Caco-2 (cell line): ENCODE data around the gene PLXNB2. TPM values are rescaled to one million over a fixed set of nuclear protein-coding genes. Genes with fewer than 3 reads are reported as not detected.

Source experiments
- BruUV-seq: library from RNA; stranded (reverse); fragments of 400-500 nt; replicated peaks from 2 replicates; lab custom pipeline; 2021; lab: Mats Ljungman, UMichigan
- CTCF ChIA-PET: fragments of 300-600 bp; sonication (Branson Sonifier 250); formaldehyde crosslinking; loops from one replicate; lab custom pipeline; 2022; ENCODE audit warnings: antibody characterized with exemption; lab: Charles Lee
- POLR2A ChIA-PET: fragments of 300-600 bp; sonication (Branson Sonifier 250); formaldehyde crosslinking; loops from one replicate; lab custom pipeline; 2022; ENCODE audit warnings: antibody characterized with exemption; lab: Charles Lee
- DNase-seq, 2 experiments: peaks; one replicate each; pipeline versions ENCODE4 v3.0.0 to v3.0.0-alpha.2; 2020 to 2022
- H3K27me3 ChIP-seq: replicated peaks from 2 replicates; pipeline ENCODE4 v1.6.0; 2011; ENCODE audit warnings: low read length; ENCODE audit not compliant: control insufficient read depth, insufficient read depth
- H3K36me3 ChIP-seq: 2 replicates; pipeline ENCODE4 v1.5.1; 2011; ENCODE audit warnings: low read length; ENCODE audit not compliant: control insufficient read depth, insufficient read depth
- H3K4me1 ChIP-seq: fragments of 250-450 bp; sonication (Bioruptor Pico); 2 replicates; pipeline ENCODE4 v1.5.1; 2020; ENCODE audit warnings: mild to moderate bottlenecking
- H3K4me3 ChIP-seq: 2 replicates; pipeline ENCODE4 v1.5.1; 2011; ENCODE audit warnings: low read depth, mild to moderate bottlenecking, control low read depth, low read length
- H3K9me3 ChIP-seq: fragments of 250-450 bp; sonication (Bioruptor Pico); 2 replicates; pipeline ENCODE4 v1.5.1; 2020; ENCODE audit warnings: mild to moderate bottlenecking, moderate library complexity
- H3K27ac Mint-ChIP-seq: one replicate; pipeline ENCODE4 v1.8.0; 2022; ENCODE audit warnings: mixed read lengths; ENCODE audit not compliant: unreplicated experiment
- H3K27me3 Mint-ChIP-seq: one replicate; pipeline ENCODE4 v1.8.0; 2022; ENCODE audit warnings: mixed read lengths; ENCODE audit not compliant: insufficient read depth, unreplicated experiment
- H3K36me3 Mint-ChIP-seq: one replicate; pipeline ENCODE4 v1.8.0; 2022; ENCODE audit warnings: mild to moderate bottlenecking, mixed read lengths; ENCODE audit not compliant: insufficient read depth, unreplicated experiment
- H3K4me1 Mint-ChIP-seq: one replicate; pipeline ENCODE4 v1.8.0; 2022; ENCODE audit warnings: low read depth, mixed read lengths; ENCODE audit not compliant: unreplicated experiment
- H3K4me3 Mint-ChIP-seq: one replicate; pipeline ENCODE4 v1.8.0; 2022; ENCODE audit warnings: mild to moderate bottlenecking, moderate library complexity, mixed read lengths; ENCODE audit not compliant: unreplicated experiment
- H3K9me3 Mint-ChIP-seq: one replicate; pipeline ENCODE4 v1.8.0; 2022; ENCODE audit warnings: mixed read lengths; ENCODE audit not compliant: unreplicated experiment
- CTCF ChIP-seq, 2 experiments: fragments of 200-600 bp in 1 of 2; IDR thresholded peaks; 1 replicate in 1 of 2; 2 replicates in 1 of 2; pipeline versions ENCODE4 v1.5.1 to v1.8.0; 2011 to 2022; ENCODE audit warnings: antibody characterized with exemption in 1 of 2, control low read depth in 1 of 2, inconsistent platforms in 1 of 2, low read depth in 1 of 2, low read length in 1 of 2, mild to moderate bottlenecking in 1 of 2, moderate library complexity in 1 of 2; ENCODE audit not compliant: insufficient read depth in 1 of 2, severe bottlenecking in 1 of 2, unreplicated experiment in 1 of 2
- intact Hi-C: fragments of 100-400 bp; cut with micrococcal nuclease; formaldehyde crosslinking; loops from one replicate; pipeline ENCODE4 v1.10.0; 2022; ENCODE audit not compliant: unreplicated experiment
- total RNA-seq: library from RNA; stranded (reverse); gene quantifications from 2 replicates; pipeline ENCODE4 v1.2.3, GENCODE V29; 2022

The PLXNB2 gene
- total RNA-seq, 1 experiment from 2014 or later: 260 TPM

GRCh38 chr22:50226875-50227165 is 80.6 kb downstream of the PLXNB2 start:
- POLR2A ChIA-PET: no interaction called here
- DNase-seq: no peak
- Histone ChIP-seq H3K4me1 (no peaks in the 10 kb centered on the region), H3K4me3 (no peak overlapping the region), H3K27me3 (no peaks in the 10 kb centered on the region), H3K9me3 (no peaks in the 10 kb centered on the region), H3K36me3 (no peaks in the 10 kb centered on the region)
- no peak overlapping the region for H3K4me3 Mint-ChIP-seq
- H3K4me1 Mint-ChIP-seq: no peaks in the 10 kb centered on the region
- H3K27ac Mint-ChIP-seq: no peak overlapping the region
- H3K36me3 Mint-ChIP-seq: peaks cover 20% of the 10 kb centered on the region
- no TSS peak for BruUV-seq
- intact Hi-C loops: no loop called here
- no peak for TF ChIP-seq CTCF (IDR thresholded peaks at IDR 0.05; ENCODE audit: insufficient read depth in 1 of 2, low read depth in 1 of 2, low read length in 1 of 2, severe bottlenecking in 1 of 2, unreplicated experiment in 1 of 2)
- H3K27me3 Mint-ChIP-seq: no peaks in the 10 kb centered on the region
- CTCF ChIA-PET: no interaction called here
- H3K9me3 Mint-ChIP-seq: no peaks in the 10 kb centered on the region

- Histone ChIP-seq H3K36me3 (no peaks in the 10 kb centered on the region), H3K4me3 (no peak overlapping the region), H3K9me3 (no peaks in the 10 kb centered on the region), H3K4me1 (no peaks in the 10 kb centered on the region), H3K27me3 (no peaks in the 10 kb centered on the region)
- H3K9me3 Mint-ChIP-seq: no peaks in the 10 kb centered on the region
- H3K27me3 Mint-ChIP-seq: no peaks in the 10 kb centered on the region
- POLR2A ChIA-PET: no interaction called here
- no peak overlapping the region for H3K4me3 Mint-ChIP-seq
- TF ChIP-seq CTCF (IDR thresholded peaks at IDR 0.05; ENCODE audit: insufficient read depth in 1 of 2, low read depth in 1 of 2, low read length in 1 of 2, severe bottlenecking in 1 of 2, unreplicated experiment in 1 of 2): no peak
- intact Hi-C loops: no loop called here
- DNase-seq: peak in 1 of 2 experiments; percentile 32
- H3K36me3 Mint-ChIP-seq: peaks cover 20% of the 10 kb centered on the region
- CTCF ChIA-PET: no interaction called here
- BruUV-seq: no TSS peak
- no peak overlapping the region for H3K27ac Mint-ChIP-seq
- no peaks in the 10 kb centered on the region for H3K4me1 Mint-ChIP-seq
Measured at GRCh38 chr22:50226063-50226874, 81.2 kb downstream of the PLXNB2 start.

GRCh38 chr22:50225200-50225969 is 82.1 kb downstream of the PLXNB2 start:
- Mint-ChIP-seq H3K27ac (no peak overlapping the region), H3K27me3 (no peaks in the 10 kb centered on the region), H3K4me1 (no peaks in the 10 kb centered on the region), H3K4me3 (no peak overlapping the region), H3K36me3 (peaks cover 21% of the 10 kb centered on the region), H3K9me3 (no peaks in the 10 kb centered on the region)
- ChIA-PET CTCF (no interaction called here), POLR2A (no interaction called here)
- no peak overlapping the region for H3K4me3 ChIP-seq
- no peaks in the 10 kb centered on the region for H3K4me1 ChIP-seq
- BruUV-seq: no TSS peak
- intact Hi-C loops: no loop called here
- no peak for DNase-seq
- TF ChIP-seq CTCF (IDR thresholded peaks at IDR 0.05; ENCODE audit: insufficient read depth in 1 of 2, low read depth in 1 of 2, low read length in 1 of 2, severe bottlenecking in 1 of 2, unreplicated experiment in 1 of 2): no peak
- no peaks in the 10 kb centered on the region; the same call in 1 of the 2 replicates for H3K36me3 ChIP-seq
- H3K9me3 ChIP-seq: no peaks in the 10 kb centered on the region
- H3K27me3 ChIP-seq: no peaks in the 10 kb centered on the region

Other genes with a start within 250 kb of the PLXNB2 start
- gene TTLL8, start 249.3 kb downstream of the PLXNB2 start, total RNA-seq: not detected in 2 replicates
- gene MLC1, start 222.2 kb downstream of the PLXNB2 start, total RNA-seq: 0.14 TPM in 1 of 2 replicates, not detected in the other
- gene MOV10L1, start 217.6 kb downstream of the PLXNB2 start, total RNA-seq: 0.30 TPM in 1 of 2 replicates, not detected in the other
- gene PANX2, start 136.9 kb downstream of the PLXNB2 start, total RNA-seq: 2.2 and 2.6 TPM in 2 replicates
- gene TRABD, start 121.7 kb downstream of the PLXNB2 start, total RNA-seq: 33.5 and 35.0 TPM in 2 replicates
- 29.3 and 29.5 TPM in 2 replicates for gene SELENOO, start 106.6 kb downstream of the PLXNB2 start, total RNA-seq
- 29.3 and 34.2 TPM in 2 replicates for gene TUBGCP6, start 62.6 kb downstream of the PLXNB2 start, total RNA-seq
- 61.3 and 63.5 TPM in 2 replicates for gene HDAC10, start 56.4 kb downstream of the PLXNB2 start, total RNA-seq
- gene MAPK12, start 46.0 kb downstream of the PLXNB2 start, total RNA-seq: 35.6 and 37.4 TPM in 2 replicates
- gene MAPK11, start 37.3 kb downstream of the PLXNB2 start, total RNA-seq: 1.3 and 1.4 TPM in 2 replicates
- gene DENND6B, start 19.4 kb upstream of the PLXNB2 start, total RNA-seq: 3.4 and 5.5 TPM in 2 replicates
- 55.5 and 60.7 TPM in 2 replicates for gene PPP6R2, start 35.7 kb upstream of the PLXNB2 start, total RNA-seq
- 77.8 and 82.8 TPM in 2 replicates for gene SBF1, start 167.4 kb upstream of the PLXNB2 start, total RNA-seq
- gene ADM2, start 173.9 kb upstream of the PLXNB2 start, total RNA-seq: 28.8 and 30.5 TPM in 2 replicates
- 0.32 TPM in 1 of 2 replicates, not detected in the other for gene MIOX, start 179.2 kb upstream of the PLXNB2 start, total RNA-seq
- gene LMF2, start 200.1 kb upstream of the PLXNB2 start, total RNA-seq: 68.8 and 77.1 TPM in 2 replicates
- gene NCAPH2, start 200.6 kb upstream of the PLXNB2 start, total RNA-seq: 84.3 and 88.9 TPM in 2 replicates
- 3.0 and 6.5 TPM in 2 replicates for gene SCO2, start 218.0 kb upstream of the PLXNB2 start, total RNA-seq
- 3.7 and 3.9 TPM in 2 replicates for gene TYMP, start 222.4 kb upstream of the PLXNB2 start, total RNA-seq
- 1.1 and 2.0 TPM in 2 replicates for gene KLHDC7B, start 238.3 kb upstream of the PLXNB2 start, total RNA-seq